AG09309 (cell line): Measurements from ENCODE around the gene DAO.

Experiments used
- DNase-seq: peaks from one replicate; pipeline ENCODE4 v3.0.0-alpha.2; 2010; ENCODE audit warnings: low read depth
- H3K4me3 ChIP-seq: 2 replicates; pipeline ENCODE4 v1.5.1; 2011; ENCODE audit warnings: mild to moderate bottlenecking, low read depth, low read length, moderate library complexity; ENCODE audit not compliant: control insufficient read depth
- TF ChIP-seq, protein P1 (sequence below): IDR thresholded peaks from 2 replicates; pipeline ENCODE4 v1.5.1; 2011; ENCODE audit warnings: mild to moderate bottlenecking, low read depth, low read length, inconsistent platforms; ENCODE audit not compliant: insufficient read depth, control insufficient read depth; ENCODE audit errors: missing control alignments

Gene DAO

GRCh38 chr12:108947097-108947496 is 67.2 kb downstream of the DAO start:
- no peak for DNase-seq
- no peak overlapping the region for H3K4me3 ChIP-seq
- TF ChIP-seq, protein P1, sequence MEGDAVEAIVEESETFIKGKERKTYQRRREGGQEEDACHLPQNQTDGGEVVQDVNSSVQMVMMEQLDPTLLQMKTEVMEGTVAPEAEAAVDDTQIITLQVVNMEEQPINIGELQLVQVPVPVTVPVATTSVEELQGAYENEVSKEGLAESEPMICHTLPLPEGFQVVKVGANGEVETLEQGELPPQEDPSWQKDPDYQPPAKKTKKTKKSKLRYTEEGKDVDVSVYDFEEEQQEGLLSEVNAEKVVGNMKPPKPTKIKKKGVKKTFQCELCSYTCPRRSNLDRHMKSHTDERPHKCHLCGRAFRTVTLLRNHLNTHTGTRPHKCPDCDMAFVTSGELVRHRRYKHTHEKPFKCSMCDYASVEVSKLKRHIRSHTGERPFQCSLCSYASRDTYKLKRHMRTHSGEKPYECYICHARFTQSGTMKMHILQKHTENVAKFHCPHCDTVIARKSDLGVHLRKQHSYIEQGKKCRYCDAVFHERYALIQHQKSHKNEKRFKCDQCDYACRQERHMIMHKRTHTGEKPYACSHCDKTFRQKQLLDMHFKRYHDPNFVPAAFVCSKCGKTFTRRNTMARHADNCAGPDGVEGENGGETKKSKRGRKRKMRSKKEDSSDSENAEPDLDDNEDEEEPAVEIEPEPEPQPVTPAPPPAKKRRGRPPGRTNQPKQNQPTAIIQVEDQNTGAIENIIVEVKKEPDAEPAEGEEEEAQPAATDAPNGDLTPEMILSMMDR, result no peak

DNA sequence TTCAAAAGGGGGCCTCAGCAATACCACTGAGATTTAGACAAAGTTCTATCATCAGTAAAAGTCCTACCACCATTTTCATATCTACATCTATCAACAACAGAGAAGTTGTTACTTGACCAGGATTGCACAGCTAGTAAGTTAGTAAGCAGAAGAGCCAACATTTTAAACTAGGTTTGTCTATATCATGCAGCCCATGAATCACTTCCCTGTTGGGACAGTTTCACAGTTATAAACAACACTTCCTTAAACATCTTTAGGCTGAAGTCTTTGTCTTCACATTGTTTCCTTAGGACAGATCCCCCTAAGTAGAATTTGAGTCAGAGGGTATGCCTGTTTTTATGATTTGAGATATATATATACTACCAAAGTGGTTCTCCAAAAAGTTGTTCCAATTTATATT is 68.5 kb downstream of the DAO start:
- H3K4me3 ChIP-seq, result no peak overlapping the region
- TF ChIP-seq, protein P1, result no peak
- no peak for DNase-seq

GRCh38 chr12:108949976-108950375 is 70.1 kb downstream of the DAO start:
- no peak overlapping the region for H3K4me3 ChIP-seq
- no peak for DNase-seq
- TF ChIP-seq, protein P1, result no peak
